RPMI8226 (cell line): Measurements from ENCODE around the gene MICOS13.
"Not testable (repeated sequence)": the region's sequence is repeated elsewhere in the genome, so short reads cannot be mapped to it uniquely, and the experiment has no call there.

Experiments
- DNase-seq: peaks from one replicate; pipeline ENCODE4 v3.0.0-alpha.2; 2015

Gene MICOS13

GRCh38 chr19:5698635-5699422 is 18.5 kb upstream of the MICOS13 start:
- DNase-seq: no peak

GRCh38 chr19:5697890-5698634 is 17.7 kb upstream of the MICOS13 start:
- DNase-seq: no peak

GRCh38 chr19:5697022-5697889 is 16.9 kb upstream of the MICOS13 start:
- DNase-seq: no peak

DNA sequence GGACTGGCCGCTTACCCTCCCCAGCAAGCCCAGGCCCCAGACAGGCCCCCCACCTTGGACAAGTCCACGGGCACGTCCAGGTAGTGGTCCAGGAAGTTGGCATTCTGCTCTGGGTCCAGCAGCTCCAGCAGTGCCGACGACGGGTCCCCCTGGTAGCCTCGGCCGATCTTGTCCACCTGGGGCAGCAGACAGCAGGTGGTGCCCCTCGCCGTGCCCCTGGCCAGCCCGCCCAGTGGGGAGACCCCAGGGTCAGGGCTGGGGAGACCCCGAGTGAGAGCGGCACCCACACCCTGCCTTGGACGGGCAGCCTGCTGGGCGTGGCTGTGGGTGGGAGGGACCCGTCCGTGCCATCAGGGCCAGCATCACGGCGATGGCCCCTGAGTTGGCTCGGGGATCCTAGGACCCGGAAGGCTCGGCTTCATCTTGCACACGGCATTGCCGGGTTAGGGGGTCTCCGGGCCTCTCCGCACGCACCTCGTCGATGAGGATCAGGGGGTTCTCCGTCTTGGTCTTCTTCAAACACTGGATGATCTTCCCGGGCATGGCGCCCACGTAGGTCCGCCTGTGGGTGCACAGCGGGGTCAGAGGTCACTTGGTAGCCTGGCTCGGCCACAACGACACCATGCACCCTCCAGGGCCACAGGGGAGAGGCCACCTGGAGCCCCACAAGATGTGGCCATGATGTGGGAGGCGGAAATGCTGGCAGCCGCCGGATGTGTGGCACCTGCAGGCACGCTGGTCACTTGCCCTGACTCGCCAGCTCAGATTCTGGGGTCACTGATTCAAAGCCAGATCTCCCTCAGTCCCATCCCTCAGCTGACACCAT is 16.1 kb upstream of the MICOS13 start:
- no peak for DNase-seq

DNA sequence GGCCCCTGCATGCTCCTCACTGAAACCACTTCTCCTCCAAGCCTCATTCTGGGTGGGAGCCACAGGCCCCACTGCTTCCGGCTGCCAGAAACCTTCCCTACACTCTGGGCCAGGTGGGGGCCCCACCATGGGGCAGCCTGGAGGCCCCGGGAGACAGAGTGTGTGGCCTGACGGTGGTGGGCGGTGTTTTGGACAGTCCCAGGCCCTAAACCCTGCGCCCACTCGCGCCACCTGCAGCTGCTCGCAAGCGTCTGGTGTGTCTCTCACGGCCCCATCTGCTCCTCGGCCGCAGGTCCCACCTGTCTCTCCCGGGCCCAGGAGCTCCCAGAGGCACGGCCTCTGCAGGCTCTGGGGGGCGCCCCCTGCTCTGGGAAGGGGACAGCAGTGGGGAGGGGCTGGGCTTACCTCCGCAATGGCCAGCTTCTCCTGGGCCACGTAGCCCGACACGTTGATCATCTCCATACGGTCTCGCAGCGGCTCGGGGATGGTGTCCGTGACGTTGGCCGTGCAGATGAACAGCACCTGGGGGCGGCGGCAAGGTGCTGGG is 15.4 kb upstream of the MICOS13 start:
- no peak for DNase-seq

GRCh38 chr19:5694956-5695648 is 14.8 kb upstream of the MICOS13 start:
- no peak for DNase-seq

- DNase-seq: no peak
These were observed 14.0 kb upstream of the MICOS13 start for GRCh38 chr19:5694167-5694955.

- no peak for DNase-seq
These were observed 13.2 kb upstream of the MICOS13 start for GRCh38 chr19:5693195-5694166.

DNA sequence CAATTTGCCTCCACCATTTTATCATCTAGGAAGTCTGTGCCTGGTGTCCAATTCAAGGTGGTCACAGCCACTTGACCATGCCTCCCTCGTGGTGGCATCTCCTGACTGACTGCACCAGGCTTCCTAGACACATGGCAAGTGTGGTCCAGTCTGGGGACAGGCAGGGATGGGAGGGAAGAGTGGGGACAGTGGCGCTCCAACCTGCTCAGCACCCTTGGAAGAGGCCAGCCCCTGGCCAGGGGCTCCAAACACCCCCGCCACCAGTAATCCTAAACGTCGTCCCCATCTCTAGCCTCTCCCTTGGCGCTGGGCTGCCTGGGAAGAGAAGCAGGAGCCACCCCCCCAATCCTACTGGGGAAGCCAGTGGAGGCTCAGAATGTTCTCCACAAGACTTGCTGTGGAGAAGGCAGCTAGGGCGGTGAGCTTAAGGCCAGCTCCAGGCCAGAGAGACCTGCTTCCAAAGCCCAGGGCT is 12.4 kb upstream of the MICOS13 start:
- DNase-seq: no peak

- DNase-seq: no peak
These were observed 11.8 kb upstream of the MICOS13 start for GRCh38 chr19:5691822-5692722.

DNA sequence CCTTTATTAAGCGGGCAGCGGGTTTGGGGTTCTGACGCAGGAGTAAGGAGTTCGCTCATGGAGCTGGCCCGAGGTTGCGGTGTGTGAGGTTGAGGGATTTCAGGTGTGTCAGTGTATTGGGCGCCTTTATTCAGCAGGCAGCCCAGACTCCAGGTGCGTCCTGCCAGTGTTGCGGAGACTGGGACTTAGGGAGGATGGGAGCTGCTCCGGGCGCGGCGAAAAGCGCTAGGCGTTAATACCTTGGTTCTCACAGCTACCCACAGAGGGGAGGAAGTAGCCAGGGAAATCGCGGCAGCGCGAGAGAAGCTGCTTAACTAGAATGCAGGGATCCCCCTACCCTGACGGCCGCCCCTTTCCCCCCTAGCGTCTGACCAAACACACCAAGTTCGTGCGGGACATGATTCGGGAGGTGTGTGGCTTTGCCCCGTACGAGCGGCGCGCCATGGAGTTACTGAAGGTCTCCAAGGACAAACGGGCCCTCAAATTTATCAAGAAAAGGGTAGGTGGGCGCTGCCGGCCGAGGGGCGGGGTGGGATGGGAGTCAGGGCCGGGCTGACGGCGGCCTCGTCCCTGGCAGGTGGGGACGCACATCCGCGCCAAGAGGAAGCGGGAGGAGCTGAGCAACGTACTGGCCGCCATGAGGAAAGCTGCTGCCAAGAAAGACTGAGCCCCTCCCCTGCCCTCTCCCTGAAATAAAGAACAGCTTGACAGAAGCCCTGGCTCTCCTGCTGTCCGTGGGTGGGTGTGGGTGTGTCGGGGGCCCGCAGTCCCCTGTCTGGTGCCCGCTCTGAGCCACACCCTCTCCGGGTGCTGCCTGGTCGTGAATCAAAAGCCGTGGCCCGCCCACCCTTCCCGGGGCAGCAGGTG is 10.9 kb upstream of the MICOS13 start:
- DNase-seq: peak; percentile 67

DNA sequence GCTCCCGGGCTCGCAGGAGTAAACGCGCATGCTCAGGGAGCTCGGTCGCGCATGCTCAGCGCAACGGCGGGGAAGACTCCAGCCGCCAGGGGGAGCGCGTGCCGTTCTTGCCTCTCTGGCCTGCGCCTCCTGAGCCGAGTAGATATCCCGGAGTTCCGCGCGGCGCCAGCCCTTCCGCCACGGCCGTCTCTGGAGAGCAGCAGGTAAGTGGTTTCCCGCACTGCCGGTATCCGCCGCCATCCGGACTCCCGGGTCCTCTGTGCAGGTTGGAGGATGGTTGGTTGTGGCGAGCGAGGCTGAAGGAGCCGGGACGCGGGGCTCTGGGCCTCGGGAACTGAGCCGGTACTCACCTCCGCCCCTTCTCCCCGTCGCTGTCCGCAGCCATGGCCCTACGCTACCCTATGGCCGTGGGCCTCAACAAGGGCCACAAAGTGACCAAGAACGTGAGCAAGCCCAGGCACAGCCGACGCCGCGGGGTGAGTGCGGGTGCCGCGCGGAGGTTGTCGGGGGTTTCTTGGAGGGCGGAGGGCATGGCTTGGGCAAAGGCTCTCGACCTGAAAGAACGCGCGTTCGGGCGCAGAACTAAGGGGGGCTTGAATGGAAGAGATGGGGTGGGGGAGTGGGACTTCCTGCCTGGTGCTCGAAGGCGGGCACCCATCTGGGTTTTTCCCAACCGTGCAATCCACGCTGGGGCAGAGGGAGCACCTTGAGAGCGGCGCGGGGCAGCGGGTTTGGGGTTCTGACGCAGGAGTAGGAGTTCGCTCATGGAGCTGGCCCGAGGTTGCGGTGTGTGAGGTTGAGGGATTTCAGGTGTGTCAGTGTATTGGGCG is 10.0 kb upstream of the MICOS13 start, which contains the start of gene RPL36:
RPL36 (plus strand) TSS at position 171 of the 830 bp plus-strand sequence; CDS start at position 384, 213 bp downstream.
- DNase-seq: peak; percentile 98

GRCh38 chr19:5688262-5688881 is 8.1 kb upstream of the MICOS13 start:
- not testable (repeated sequence) for DNase-seq

GRCh38 chr19:5687360-5688198 is 7.3 kb upstream of the MICOS13 start:
- DNase-seq: no peak
